H7 (cell line): ENCODE measurements around the gene PHEX. TPM values are rescaled to one million over a fixed set of nuclear protein-coding genes. Genes with fewer than 3 reads are reported as not detected.
A peak's percentile ranks its signal among the peaks of the same experiment; 100 is the strongest.

ENCODE experiments used
- DNase-seq: peaks from one replicate; pipeline ENCODE4 v3.0.0; 2012
- H3K27me3 ChIP-seq: 2 replicates; pipeline ENCODE4 v1.6.0; 2011; ENCODE audit warnings: mild to moderate bottlenecking, low read length; ENCODE audit not compliant: control insufficient read depth, insufficient read depth
- H3K36me3 ChIP-seq: replicated peaks from 2 replicates; pipeline ENCODE4 v1.5.1; 2011; ENCODE audit warnings: low read length; ENCODE audit not compliant: control insufficient read depth, insufficient read depth
- H3K4me3 ChIP-seq: 2 replicates; pipeline ENCODE4 v1.5.1; 2011; ENCODE audit warnings: low read depth, mild to moderate bottlenecking, control low read depth, low read length, moderate library complexity; ENCODE audit not compliant: insufficient read depth
- total RNA-seq: library from RNA; depleted of rRNA; stranded (reverse); fragments of >200 nt; shearing (Covaris generic); gene quantifications from 2 replicates; pipeline ENCODE4 v1.2.3, GENCODE V29; 2014

The PHEX gene
- total RNA-seq, 1 experiment from 2014 or later, result 0.07 TPM

DNA sequence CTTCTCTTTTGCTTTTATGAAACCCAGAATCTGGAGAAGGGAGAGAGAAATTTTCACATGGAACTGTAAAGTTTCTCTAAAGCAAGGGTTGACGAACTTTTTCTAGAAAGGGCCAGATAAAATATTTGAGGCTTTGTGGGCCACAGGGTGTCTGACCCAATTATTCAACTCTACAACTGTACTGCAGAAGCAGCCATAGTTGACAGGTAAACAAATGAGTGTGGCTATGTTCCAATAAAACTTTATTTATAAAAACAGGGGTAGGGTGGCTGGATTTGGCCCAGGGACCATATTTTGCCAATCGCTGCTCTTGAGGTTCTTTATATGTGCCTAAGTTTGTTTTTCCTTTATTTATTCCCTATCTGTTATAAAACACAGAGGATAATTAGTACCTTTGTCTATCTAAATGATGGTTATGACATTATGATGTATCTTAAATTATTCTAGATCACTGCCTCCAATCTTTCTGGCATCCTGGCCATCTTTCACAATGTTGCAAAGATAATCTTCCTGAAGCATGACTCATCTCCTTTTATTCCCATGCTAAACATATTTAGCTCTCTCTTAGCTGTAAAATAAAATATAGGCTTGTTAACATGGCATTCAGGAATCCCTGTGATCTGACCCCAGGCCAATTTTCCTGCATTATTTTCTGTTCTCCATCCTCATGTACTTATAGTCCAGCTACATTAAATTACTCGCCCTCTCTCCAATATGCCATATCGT lies 133.8 kb downstream of the PHEX start:
- Histone ChIP-seq H3K4me3 (no peak overlapping the region), H3K27me3 (no peaks in the 10 kb centered on the region), H3K36me3 (no peaks in the 10 kb centered on the region)
- DNase-seq, result no peak

DNA sequence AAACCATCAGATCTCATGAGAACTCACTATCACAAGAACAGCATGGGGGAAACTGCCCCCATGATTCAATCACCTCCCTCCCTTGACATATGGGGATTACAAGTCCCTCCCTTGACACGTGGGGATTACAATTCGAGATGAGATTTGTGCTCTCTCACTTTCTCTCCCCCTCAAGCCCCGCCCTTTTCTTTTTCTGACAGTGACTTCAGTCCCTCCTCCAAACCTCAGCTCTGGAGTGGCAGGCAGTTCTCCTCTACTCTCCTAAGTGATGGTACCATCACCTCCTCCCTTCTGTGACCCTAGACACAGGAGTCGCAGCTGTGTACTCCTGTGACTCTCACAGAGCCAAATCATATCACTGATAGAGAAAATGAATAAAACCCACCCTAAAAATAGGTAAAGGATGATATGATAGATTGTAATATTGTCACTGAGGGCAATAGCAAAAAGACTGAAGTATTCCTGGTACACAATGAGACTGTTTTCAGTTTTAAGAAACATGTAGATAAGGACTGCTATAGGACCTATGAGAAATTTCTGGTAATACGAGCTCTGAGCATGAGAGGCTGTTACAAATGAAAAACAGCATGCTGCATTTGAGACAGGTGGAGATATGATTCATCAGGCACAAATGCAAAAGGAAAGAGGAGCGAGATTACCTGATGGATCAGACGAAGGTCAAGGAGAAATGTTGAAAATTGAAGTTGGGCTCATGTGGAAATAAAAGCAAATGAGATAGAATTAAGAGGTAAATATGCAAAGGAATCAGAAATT lies 139.3 kb downstream of the PHEX start:
- Histone ChIP-seq H3K4me3 (no peak overlapping the region), H3K27me3 (no peaks in the 10 kb centered on the region), H3K36me3 (no peaks in the 10 kb centered on the region)
- peak; percentile 3 for DNase-seq

DNA sequence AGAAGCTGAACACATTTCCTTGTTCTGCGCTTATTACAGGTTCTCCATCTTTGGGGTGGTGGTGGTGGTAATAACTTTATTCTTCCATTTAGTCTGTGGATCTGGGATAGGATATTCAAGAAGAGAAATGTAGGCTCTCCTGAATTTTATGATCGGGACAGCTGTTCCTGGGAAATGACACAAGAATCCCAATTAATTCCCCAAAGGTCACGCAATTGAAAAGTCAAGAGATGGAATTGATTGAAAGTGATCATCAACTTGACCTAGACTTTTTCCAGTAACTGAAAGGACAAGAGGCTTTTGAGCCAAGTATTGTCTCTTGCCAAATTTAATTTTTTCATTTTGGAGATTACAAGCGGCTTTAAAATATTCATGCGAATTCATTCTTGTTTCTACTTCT lies 141.8 kb downstream of the PHEX start:
- Histone ChIP-seq H3K4me3 (no peak overlapping the region), H3K27me3 (no peaks in the 10 kb centered on the region), H3K36me3 (no peaks in the 10 kb centered on the region)
- no peak for DNase-seq

DNA sequence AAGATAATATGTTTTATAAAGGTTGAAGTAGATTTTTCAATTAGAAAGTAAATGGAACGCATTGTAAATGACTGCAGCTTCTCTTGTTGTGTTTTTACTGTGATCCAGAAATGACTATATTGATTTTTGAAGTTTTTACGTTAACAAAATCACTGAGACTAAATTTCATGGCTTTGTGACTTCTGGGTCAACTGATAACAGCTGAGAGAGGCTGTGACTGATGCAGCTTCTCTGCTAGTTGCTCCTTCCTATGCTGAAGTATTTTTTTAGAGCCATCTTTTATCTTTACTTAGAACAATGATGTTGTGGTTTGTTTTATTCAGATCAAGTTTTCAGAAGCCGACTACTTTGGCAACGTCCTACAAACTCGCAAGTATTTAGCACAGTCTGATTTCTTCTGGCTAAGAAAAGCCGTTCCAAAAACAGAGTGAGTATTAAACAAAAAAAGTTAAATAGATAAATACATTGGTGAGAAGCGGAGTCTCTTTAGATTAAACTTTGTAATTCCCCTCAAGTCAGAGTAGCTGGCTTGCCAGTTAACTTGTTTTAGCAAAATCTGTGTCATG lies 145.9 kb downstream of the PHEX start:
- H3K36me3 ChIP-seq, result no peaks in the 10 kb centered on the region
- H3K4me3 ChIP-seq, result no peak overlapping the region
- no peaks in the 10 kb centered on the region for H3K27me3 ChIP-seq
- no peak for DNase-seq

DNA sequence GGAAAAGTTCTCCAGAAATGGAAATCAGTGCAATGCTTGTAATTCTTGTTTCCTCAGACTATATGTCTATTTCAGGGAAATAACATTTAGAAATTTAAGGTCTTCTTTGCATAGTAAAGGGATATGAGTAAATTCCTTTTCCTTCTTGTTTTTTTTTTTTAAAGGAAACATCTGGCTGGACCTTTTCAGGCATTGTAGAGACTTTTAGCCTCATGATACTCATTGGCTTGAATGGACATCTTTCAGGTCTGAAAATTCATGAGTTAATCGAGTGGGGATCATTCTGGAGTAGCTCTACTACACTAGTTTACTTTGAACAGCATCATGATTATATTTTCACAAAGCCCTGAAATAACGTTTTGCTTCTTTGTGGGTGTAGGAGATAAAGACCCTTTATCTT lies 152.0 kb downstream of the PHEX start:
- H3K4me3 ChIP-seq, result no peak overlapping the region
- no peak for DNase-seq
- no peaks in the 10 kb centered on the region for H3K27me3 ChIP-seq
- no peaks in the 10 kb centered on the region for H3K36me3 ChIP-seq

DNA sequence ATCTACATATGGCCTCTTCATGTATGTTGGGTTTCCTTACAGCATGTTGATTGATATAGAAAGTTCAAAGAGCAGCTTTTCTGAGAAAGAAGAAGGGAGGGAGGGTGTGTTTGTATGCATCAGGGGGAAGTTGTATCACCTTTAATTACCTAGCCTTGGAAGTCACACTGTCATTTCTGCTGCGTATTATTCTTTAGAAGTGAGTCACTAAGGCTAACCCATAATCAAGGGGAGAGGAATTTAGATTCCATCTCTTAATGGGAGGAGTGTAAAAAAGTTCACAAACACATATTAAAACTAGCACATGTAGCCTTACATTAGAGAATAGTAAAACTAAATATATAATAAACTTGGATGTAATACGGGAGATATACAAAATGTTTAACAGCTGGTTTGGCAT lies 154.0 kb downstream of the PHEX start:
- no peaks in the 10 kb centered on the region for H3K27me3 ChIP-seq
- H3K36me3 ChIP-seq, result no peaks in the 10 kb centered on the region
- H3K4me3 ChIP-seq, result no peak overlapping the region
- DNase-seq, result no peak

DNA sequence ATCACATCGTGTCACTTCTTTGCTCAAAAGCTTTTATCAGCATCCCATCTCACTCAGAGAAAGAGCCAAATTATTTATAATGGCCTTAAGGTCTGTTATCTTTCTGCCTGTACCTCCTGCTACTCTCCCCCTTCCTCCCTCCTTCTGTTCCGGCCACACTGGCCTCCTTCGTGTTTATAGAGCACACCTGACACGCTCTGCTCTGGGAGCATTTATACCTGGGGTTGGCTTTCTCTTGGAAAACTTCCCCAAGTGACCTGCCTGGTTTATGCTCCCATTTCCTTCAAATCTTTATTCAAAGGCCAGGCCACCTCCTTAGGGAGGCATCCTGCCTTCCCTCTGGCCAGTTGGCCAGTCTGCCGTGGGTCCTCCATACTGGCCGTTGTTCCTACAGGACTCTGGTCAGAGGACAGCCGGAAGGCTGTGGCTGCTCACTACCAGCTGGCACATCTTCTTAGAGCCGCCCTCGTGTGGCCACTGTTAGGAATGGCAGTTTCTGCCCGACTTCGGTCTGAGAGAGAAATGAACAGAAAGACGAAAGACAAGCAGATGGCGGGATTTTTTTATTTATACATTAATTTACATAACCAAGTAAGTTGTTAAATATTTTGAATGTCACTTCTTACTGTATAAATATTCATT lies 160.4 kb downstream of the PHEX start:
- H3K4me3 ChIP-seq, result no peak overlapping the region
- DNase-seq, result peak; percentile 30
- no peaks in the 10 kb centered on the region for H3K36me3 ChIP-seq
- H3K27me3 ChIP-seq, result no peaks in the 10 kb centered on the region

DNA sequence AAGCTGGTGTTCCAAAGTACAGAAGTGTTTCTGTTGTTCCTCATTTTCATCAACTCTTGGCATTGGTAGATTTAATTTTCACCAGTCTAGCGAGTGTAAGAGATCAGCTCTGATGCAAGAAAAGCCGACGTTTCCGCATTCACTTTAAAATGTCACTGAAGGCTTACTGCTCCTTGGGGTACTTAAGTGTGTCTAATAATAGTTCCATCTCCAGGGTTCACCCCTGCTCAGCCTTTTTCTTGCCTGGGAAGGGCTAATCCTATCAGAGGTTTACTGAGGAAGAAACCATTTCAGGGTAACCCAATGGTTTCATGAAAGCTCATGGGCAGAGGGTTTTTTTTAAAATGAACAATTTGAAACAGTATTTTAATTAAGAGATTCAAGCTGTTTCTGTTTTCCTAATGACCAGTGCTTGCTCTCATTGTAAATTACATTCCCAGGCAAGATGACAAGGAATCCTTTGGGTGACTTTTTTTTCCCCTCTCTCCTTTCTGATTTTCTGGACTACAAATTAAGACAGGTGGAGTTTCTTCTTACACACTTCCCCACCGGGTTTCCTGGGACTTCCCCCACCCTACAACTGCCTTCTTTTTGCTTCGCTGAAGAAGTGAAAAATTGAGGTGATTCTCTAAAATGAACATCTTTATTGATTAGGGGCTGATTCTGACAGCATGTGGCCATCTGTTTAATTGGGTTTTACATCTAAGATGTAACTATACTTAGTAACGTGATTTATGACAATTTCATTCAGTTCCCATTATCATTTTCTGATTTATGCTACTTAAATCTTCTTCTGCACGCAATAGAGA lies 161.9 kb downstream of the PHEX start:
- no peak for DNase-seq
- Histone ChIP-seq H3K4me3 (no peak overlapping the region), H3K27me3 (no peaks in the 10 kb centered on the region), H3K36me3 (no peaks in the 10 kb centered on the region)

DNA sequence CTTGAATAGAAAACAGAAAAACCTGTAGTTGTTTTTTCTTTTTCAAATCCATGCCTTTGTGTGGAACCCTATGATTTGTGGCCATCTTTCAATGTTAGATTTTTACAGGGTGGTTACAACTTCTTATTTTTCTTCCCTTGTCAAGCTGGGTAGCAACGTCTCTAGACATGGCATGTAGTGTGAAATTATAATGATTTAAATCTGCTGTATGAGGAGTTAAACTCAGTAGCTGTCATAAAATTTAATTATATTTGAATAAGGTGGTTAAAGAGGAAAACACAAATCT lies 162.5 kb downstream of the PHEX start:
- Histone ChIP-seq H3K36me3 (no peaks in the 10 kb centered on the region), H3K27me3 (no peaks in the 10 kb centered on the region), H3K4me3 (no peak overlapping the region)
- no peak for DNase-seq

DNA sequence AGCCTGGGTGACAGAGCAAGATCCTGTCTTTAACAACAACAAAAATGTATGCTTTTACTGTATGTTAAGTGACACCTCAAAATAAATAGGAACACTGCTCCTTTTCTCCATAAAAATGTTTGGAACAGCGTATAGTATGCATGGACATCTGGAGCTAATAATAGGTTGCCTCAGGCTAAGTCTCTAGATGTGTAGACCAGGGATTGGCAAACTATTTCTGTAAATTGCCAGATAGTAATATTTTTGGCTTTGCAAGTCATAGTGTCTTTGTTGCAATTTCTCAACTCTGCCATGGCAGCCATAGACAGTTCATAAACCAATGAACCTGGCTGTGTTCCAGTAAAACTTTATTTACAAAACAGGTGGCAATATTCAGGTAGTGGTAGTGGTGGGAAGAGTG lies 164.0 kb downstream of the PHEX start:
- Histone ChIP-seq H3K36me3 (no peaks in the 10 kb centered on the region), H3K27me3 (no peaks in the 10 kb centered on the region), H3K4me3 (no peak overlapping the region)
- no peak for DNase-seq

DNA sequence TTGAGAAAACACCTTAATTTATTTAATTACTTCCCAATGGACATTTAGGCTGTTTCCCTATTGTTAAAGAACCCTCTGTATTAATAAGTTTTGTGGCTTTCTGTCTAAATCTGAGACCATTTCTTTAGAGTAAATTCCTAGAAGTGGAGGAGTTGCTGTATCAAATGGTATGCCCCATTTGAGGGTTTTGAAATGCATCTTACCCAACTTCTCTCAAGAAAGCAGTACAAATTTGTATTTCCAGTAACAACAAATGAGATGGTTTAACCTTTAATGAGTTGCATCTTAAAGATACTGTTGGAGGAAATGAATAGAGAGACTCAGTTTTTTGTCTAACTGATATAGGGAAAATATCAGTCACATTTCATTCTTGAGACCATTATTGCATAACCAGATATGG lies 170.1 kb downstream of the PHEX start:
- Histone ChIP-seq H3K36me3 (no peaks in the 10 kb centered on the region), H3K27me3 (no peaks in the 10 kb centered on the region), H3K4me3 (no peak overlapping the region)
- no peak for DNase-seq

DNA sequence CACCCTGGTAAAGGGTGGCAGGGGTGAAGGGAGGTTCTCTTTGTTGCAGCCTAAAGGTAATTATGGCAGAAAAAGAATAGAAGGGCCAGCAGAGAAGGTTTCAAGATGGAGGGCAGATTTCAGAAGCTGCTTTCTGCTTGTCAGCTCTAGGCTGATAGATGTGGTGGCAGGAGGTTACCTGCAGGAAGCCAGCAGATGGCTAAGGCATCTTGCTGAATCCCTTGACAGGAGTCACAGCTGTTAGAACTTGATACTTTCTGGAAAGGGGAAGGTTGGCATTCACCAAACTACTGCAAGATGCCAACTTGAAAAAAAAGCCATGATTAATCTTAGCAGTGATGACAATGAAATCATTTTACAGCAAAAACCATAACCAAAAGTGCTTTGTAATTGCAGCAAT lies 171.1 kb downstream of the PHEX start:
- Histone ChIP-seq H3K27me3 (no peaks in the 10 kb centered on the region), H3K36me3 (no peaks in the 10 kb centered on the region), H3K4me3 (no peak overlapping the region)
- no peak for DNase-seq

DNA sequence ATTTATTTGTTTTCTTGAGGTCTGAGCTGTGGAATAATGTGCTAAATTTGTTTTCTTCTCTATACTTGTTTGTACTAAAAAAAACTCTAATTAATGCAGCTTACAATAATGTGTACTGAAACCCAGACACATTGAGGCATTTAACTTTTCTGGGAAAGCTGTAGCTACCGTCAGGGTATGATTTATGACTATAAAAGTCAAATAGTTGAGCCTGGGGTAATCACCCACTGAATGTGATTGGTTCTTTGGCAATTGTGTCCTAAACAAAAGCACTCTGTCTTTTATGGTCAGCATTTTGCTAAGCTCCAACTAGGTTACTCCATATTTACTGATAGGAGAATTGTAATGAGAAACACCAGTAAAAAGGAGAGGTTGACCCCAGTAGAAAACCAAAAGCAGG lies 174.7 kb downstream of the PHEX start:
- no peak overlapping the region for H3K4me3 ChIP-seq
- no peaks in the 10 kb centered on the region for H3K27me3 ChIP-seq
- no peak for DNase-seq

DNA sequence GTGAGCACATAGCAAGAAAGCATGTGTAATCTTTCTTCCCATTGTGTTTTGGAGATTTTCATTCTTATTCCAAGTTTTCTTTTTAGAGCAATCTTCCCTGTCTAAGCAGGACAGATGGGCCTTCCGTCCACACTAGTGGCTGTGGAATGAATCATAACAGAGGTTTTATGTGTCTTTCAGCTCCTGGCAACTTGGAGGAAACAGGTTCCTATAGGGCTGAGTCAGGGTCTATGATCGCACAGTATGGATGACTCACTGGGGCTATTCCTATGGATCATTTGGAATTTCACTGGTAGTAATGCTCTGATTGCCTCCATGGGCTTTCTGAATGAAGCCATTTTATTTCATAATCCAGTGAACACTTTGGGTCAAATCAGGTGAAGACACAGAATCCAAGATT lies 188.8 kb downstream of the PHEX start:
- no peak for DNase-seq
- Histone ChIP-seq H3K4me3 (no peak overlapping the region), H3K36me3 (no peaks in the 10 kb centered on the region), H3K27me3 (no peaks in the 10 kb centered on the region)

More for the DNA sequence above, 174.7 kb downstream of the PHEX start:
- H3K36me3 ChIP-seq, result no peaks in the 10 kb centered on the region
